ENCODE data around the gene COQ10A. TPM values are rescaled to one million over a fixed set of nuclear protein-coding genes. Genes with fewer than 3 reads are reported as not detected.

Gene COQ10A
- total and polyA plus RNA-seq, 2 of the 13 experiments (the other 11 are each of a cell fraction or from before 2014, with no cell fraction given) = 21.0 to 37.3 TPM

- peak; percentile 87 for TF ChIP-seq ZNF709 (CRISPR knock-in tag; IDR thresholded peaks at IDR 0.05)
- TF ChIP-seq, protein P1, sequence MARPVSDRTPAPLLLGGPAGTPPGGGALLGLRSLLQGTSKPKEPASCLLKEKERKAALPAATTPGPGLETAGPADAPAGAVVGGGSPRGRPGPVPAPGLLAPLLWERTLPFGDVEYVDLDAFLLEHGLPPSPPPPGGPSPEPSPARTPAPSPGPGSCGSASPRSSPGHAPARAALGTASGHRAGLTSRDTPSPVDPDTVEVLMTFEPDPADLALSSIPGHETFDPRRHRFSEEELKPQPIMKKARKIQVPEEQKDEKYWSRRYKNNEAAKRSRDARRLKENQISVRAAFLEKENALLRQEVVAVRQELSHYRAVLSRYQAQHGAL (CRISPR knock-in tag; IDR thresholded peaks at IDR 0.05; ENCODE audit: not compliant biosample characterization) = no peak
- TF ChIP-seq NFAT5 (CRISPR knock-in tag; IDR thresholded peaks at IDR 0.05) = peak; percentile 17; the same call in 1 of the 2 replicates
- peak; percentile 71; the same call in 1 of the 2 replicates for TF ChIP-seq ZNF724P (CRISPR knock-in tag; IDR thresholded peaks at IDR 0.05; ENCODE audit: borderline replicate concordance)
- no peak for TF ChIP-seq ZNF703 (CRISPR knock-in tag; IDR thresholded peaks at IDR 0.05; ENCODE audit: borderline replicate concordance)
- no peak for TF ChIP-seq TBL1XR1 (IDR thresholded peaks at IDR 0.05; ENCODE audit: borderline replicate concordance, low read length, partially characterized antibody)
- TF ChIP-seq, protein P2, sequence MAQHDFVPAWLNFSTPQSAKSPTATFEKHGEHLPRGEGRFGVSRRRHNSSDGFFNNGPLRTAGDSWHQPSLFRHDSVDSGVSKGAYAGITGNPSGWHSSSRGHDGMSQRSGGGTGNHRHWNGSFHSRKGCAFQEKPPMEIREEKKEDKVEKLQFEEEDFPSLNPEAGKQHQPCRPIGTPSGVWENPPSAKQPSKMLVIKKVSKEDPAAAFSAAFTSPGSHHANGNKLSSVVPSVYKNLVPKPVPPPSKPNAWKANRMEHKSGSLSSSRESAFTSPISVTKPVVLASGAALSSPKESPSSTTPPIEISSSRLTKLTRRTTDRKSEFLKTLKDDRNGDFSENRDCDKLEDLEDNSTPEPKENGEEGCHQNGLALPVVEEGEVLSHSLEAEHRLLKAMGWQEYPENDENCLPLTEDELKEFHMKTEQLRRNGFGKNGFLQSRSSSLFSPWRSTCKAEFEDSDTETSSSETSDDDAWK (CRISPR knock-in tag; IDR thresholded peaks at IDR 0.05) = no peak
- no peak for TF ChIP-seq ZNF879 (CRISPR knock-in tag; IDR thresholded peaks at IDR 0.05)
- TF ChIP-seq HNF4A (CRISPR knock-in tag; IDR thresholded peaks at IDR 0.05) = no peak
- peak; percentile 59; the same call in 1 of the 2 replicates for TF ChIP-seq SP4 (CRISPR knock-in tag; IDR thresholded peaks at IDR 0.05)
- TF ChIP-seq BORCS8-MEF2B (CRISPR knock-in tag; IDR thresholded peaks at IDR 0.05) = peak; percentile 88
- no peak for TF ChIP-seq HNRNPUL1 (IDR thresholded peaks at IDR 0.05; ENCODE audit: low read depth, low read length)
- no peak for TF ChIP-seq ZNF468 (CRISPR knock-in tag; IDR thresholded peaks at IDR 0.05)
- no peak for TF ChIP-seq ZNF460 (CRISPR knock-in tag; IDR thresholded peaks at IDR 0.05; ENCODE audit: borderline replicate concordance)
- peak; percentile 73 for TF ChIP-seq KMT2B (CRISPR knock-in tag; IDR thresholded peaks at IDR 0.05)
- no peak for TF ChIP-seq LCORL (IDR thresholded peaks at IDR 0.05)
- peak; percentile 64 for TF ChIP-seq LCORL (CRISPR knock-in tag; IDR thresholded peaks at IDR 0.05)
- TF ChIP-seq SNRNP70 (IDR thresholded peaks at IDR 0.05; ENCODE audit: low read depth, low read length) = no peak
These were observed at the start of gene COQ10A (continued) for GRCh38 chr12:56266693-56267442.

Measured in HepG2 (cell line).